Activated CD8-positive, alpha-beta T cell treated with anti-CD3 and anti-CD28 coated beads for 36 hours (primary cell): ENCODE measurements around the gene CSNK1D. TPM values are rescaled to one million over a fixed set of nuclear protein-coding genes. Genes with fewer than 3 reads are reported as not detected.
"Not testable (repeated sequence)": the region's sequence is repeated elsewhere in the genome, so short reads cannot be mapped to it uniquely, and the experiment has no call there.

ENCODE experiments used
- ATAC-seq: fragments of 200-7000 bp; cut with Tn5 transposase; one replicate; pipeline ENCODE4 v1.10.0; 2021; ENCODE audit warnings: mild to moderate bottlenecking, moderate library complexity
- CTCF ChIA-PET: fragments of 350-600 bp; sonication (Branson Sonifier 250); formaldehyde crosslinking; loops from one replicate; lab custom pipeline; 2021; ENCODE audit warnings: antibody characterized with exemption; lab: Charles Lee
- POLR2A ChIA-PET: fragments of 350-600 bp; sonication (Branson Sonifier 250); formaldehyde crosslinking; loops from one replicate; lab custom pipeline; 2021; ENCODE audit warnings: antibody characterized with exemption; lab: Charles Lee
- DNase-seq: peaks from one replicate; pipeline ENCODE4 v3.0.0-alpha.2; 2020
- H3K27ac Mint-ChIP-seq: one replicate; pipeline ENCODE4 v1.8.0; 2021; ENCODE audit warnings: mild to moderate bottlenecking, mixed read lengths
- H3K27me3 Mint-ChIP-seq: one replicate; pipeline ENCODE4 v1.8.0; 2021; ENCODE audit warnings: mixed read lengths
- H3K36me3 Mint-ChIP-seq: one replicate; pipeline ENCODE4 v1.8.0; 2021; ENCODE audit warnings: low read depth, mixed read lengths
- H3K4me1 Mint-ChIP-seq: one replicate; pipeline ENCODE4 v1.8.0; 2021; ENCODE audit warnings: low read depth, mixed read lengths
- H3K4me3 Mint-ChIP-seq: one replicate; pipeline ENCODE4 v1.8.0; 2021; ENCODE audit warnings: mild to moderate bottlenecking, moderate library complexity, mixed read lengths
- H3K9me3 Mint-ChIP-seq: one replicate; pipeline ENCODE4 v1.8.0; 2021; ENCODE audit warnings: mixed read lengths
- intact Hi-C: fragments of 100-400 bp; cut with micrococcal nuclease; formaldehyde crosslinking; loops from one replicate; pipeline ENCODE4 v1.10.0; 2022
- total RNA-seq, 2 experiments: library from RNA; stranded (reverse); gene quantifications; one replicate each; pipeline ENCODE4 v1.2.3, GENCODE V29; 2021
- TF ChIP-seq, protein P1 (sequence below): fragments of 200-600 bp; IDR thresholded peaks from one replicate; pipeline ENCODE4 v1.8.0; 2022; ENCODE audit warnings: antibody characterized with exemption, mild to moderate bottlenecking

The CSNK1D gene
- total RNA-seq, 2 experiments from 2014 or later: 90.6 to 97.0 TPM

GRCh38 chr17:82255402-82255972 lies 18.0 kb downstream of the CSNK1D start:
- ChIA-PET CTCF (interaction anchor here (1.1 kb wide), 1 partner anchor 96 kb away, joined by 3 read pairs; no protein-coding TSS in a partner anchor), POLR2A (interaction anchor here (1.2 to 1.3 kb wide), 2 partner anchors 10 to 14 kb away, joined by 4 read pairs; no protein-coding TSS in a partner anchor)
- H3K27me3 Mint-ChIP-seq: no peaks in the 10 kb centered on the region
- no peak for ATAC-seq
- H3K4me3 Mint-ChIP-seq: no peak overlapping the region
- peaks cover 26% of the 10 kb centered on the region for H3K4me1 Mint-ChIP-seq
- H3K9me3 Mint-ChIP-seq: peaks cover under 1% of the 10 kb centered on the region
- DNase-seq: no peak
- TF ChIP-seq, protein P1, sequence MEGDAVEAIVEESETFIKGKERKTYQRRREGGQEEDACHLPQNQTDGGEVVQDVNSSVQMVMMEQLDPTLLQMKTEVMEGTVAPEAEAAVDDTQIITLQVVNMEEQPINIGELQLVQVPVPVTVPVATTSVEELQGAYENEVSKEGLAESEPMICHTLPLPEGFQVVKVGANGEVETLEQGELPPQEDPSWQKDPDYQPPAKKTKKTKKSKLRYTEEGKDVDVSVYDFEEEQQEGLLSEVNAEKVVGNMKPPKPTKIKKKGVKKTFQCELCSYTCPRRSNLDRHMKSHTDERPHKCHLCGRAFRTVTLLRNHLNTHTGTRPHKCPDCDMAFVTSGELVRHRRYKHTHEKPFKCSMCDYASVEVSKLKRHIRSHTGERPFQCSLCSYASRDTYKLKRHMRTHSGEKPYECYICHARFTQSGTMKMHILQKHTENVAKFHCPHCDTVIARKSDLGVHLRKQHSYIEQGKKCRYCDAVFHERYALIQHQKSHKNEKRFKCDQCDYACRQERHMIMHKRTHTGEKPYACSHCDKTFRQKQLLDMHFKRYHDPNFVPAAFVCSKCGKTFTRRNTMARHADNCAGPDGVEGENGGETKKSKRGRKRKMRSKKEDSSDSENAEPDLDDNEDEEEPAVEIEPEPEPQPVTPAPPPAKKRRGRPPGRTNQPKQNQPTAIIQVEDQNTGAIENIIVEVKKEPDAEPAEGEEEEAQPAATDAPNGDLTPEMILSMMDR: no peak
- H3K36me3 Mint-ChIP-seq: peaks cover 73% of the 10 kb centered on the region
- peak overlapping the region; percentile 35 for H3K27ac Mint-ChIP-seq
- intact Hi-C loops: no loop called here

GRCh38 chr17:82254746-82255145 lies 18.8 kb downstream of the CSNK1D start:
- H3K4me1 Mint-ChIP-seq: peaks cover 25% of the 10 kb centered on the region
- H3K27ac Mint-ChIP-seq, intact Hi-C loops, H3K27me3 Mint-ChIP-seq, POLR2A ChIA-PET, ATAC-seq, DNase-seq, H3K9me3 Mint-ChIP-seq, H3K4me3 Mint-ChIP-seq: not testable (repeated sequence)
- CTCF ChIA-PET: interaction anchor here (1.1 kb wide), 1 partner anchor 96 kb away, joined by 3 read pairs; no protein-coding TSS in a partner anchor
- peaks cover 67% of the 10 kb centered on the region for H3K36me3 Mint-ChIP-seq

DNA sequence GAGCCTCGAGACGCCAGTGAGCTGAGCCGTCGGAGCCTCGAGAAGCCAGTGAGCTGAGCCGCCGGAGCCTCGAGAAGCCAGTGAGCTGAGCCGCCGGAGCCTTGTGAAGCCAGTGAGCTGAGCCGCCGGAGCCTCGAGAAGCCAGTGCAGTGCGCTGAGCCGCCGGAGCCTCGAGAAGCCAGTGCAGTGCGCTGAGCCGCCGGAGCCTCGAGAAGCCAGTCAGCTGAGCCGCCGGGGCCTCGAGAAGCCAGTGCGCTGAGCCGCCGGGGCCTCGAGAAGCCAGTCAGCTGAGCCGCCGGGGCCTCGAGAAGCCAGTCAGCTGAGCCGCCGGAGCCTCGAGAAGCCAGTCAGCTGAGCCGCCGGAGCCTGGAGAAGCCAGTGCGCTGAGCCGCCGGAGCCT lies 19.4 kb downstream of the CSNK1D start:
- H3K27ac Mint-ChIP-seq, H3K4me3 Mint-ChIP-seq, H3K9me3 Mint-ChIP-seq, DNase-seq, intact Hi-C loops, POLR2A ChIA-PET, CTCF ChIA-PET, ATAC-seq, H3K27me3 Mint-ChIP-seq: not testable (repeated sequence)
- Mint-ChIP-seq H3K36me3 (peaks cover 64% of the 10 kb centered on the region), H3K4me1 (peaks cover 25% of the 10 kb centered on the region)

GRCh38 chr17:82253179-82253544 lies 20.3 kb downstream of the CSNK1D start:
- no peak overlapping the region for H3K27ac Mint-ChIP-seq
- intact Hi-C loops: no loop called here
- POLR2A ChIA-PET: interaction anchor here (0.6 kb wide), 1 partner anchor 11 kb away, joined by 3 read pairs; no protein-coding TSS in a partner anchor
- peaks cover 17% of the 10 kb centered on the region for H3K4me1 Mint-ChIP-seq
- H3K4me3 Mint-ChIP-seq: no peak overlapping the region
- CTCF ChIA-PET: no interaction called here
- ATAC-seq (no peak), DNase-seq (no peak)
- H3K9me3 Mint-ChIP-seq: no peaks in the 10 kb centered on the region
- TF ChIP-seq, protein P1: no peak
- peaks cover 65% of the 10 kb centered on the region for H3K36me3 Mint-ChIP-seq
- H3K27me3 Mint-ChIP-seq: no peaks in the 10 kb centered on the region

GRCh38 chr17:82252511-82253178 lies 20.9 kb downstream of the CSNK1D start:
- CTCF ChIA-PET: no interaction called here
- no peak overlapping the region for H3K4me3 Mint-ChIP-seq
- H3K4me1 Mint-ChIP-seq: peaks cover 19% of the 10 kb centered on the region
- TF ChIP-seq, protein P1: no peak
- no peaks in the 10 kb centered on the region for H3K27me3 Mint-ChIP-seq
- ATAC-seq (no peak), DNase-seq (no peak)
- peak overlapping the region; percentile 38 for H3K27ac Mint-ChIP-seq
- peaks cover 67% of the 10 kb centered on the region for H3K36me3 Mint-ChIP-seq
- intact Hi-C loops: no loop called here
- POLR2A ChIA-PET: interaction anchor here (0.6 to 1.5 kb wide), 2 partner anchors 10 to 39 kb away, joined by 3 to 4 read pairs; no protein-coding TSS in a partner anchor
- H3K9me3 Mint-ChIP-seq: no peaks in the 10 kb centered on the region
